Subcutaneous adipose tissue (tissue), 4 donors: ENCODE measurements around the gene DYRK1A. TPM values are rescaled to one million over a fixed set of nuclear protein-coding genes. Genes with fewer than 3 reads are reported as not detected.

Experiments
- total RNA-seq, 4 donors: library from RNA; depleted of rRNA; stranded (reverse); fragments of >200 nt; gene quantifications; one replicate each; pipeline ENCODE4 v1.1.0, GENCODE V29; 2016
- TF ChIP-seq, protein P1 (sequence below): fragments of 450-650 bp; IDR thresholded peaks from one replicate; pipeline ENCODE4 v1.5.1; 2016; ENCODE audit warnings: low read depth, mild to moderate bottlenecking, control low read depth, antibody characterized with exemption, moderate library complexity

Gene DYRK1A
- total RNA-seq, 4 donors from 2014 or later = 52.4 to 77.2 (median 68.8) TPM

DNA sequence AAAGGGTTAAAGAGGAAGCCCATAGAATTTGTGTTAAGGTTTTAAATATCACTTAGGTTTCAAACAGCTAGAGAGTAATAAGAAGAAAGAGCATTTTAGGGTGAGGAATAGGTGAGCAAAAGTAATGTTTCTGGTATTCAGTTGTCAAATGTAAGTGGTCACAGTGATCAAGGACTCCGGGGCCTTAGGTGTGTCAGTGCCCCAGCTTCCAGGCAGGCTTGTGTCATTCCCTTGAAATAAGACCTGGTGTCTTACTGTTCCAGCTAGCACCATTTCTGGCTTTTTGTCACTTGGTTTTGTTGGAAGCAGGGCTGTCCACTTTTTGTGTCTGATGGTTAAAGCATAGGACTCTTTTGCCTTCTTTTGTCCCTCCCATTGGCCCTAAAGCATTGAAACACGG lies 69.6 kb downstream of the DYRK1A start:
- TF ChIP-seq, protein P1, sequence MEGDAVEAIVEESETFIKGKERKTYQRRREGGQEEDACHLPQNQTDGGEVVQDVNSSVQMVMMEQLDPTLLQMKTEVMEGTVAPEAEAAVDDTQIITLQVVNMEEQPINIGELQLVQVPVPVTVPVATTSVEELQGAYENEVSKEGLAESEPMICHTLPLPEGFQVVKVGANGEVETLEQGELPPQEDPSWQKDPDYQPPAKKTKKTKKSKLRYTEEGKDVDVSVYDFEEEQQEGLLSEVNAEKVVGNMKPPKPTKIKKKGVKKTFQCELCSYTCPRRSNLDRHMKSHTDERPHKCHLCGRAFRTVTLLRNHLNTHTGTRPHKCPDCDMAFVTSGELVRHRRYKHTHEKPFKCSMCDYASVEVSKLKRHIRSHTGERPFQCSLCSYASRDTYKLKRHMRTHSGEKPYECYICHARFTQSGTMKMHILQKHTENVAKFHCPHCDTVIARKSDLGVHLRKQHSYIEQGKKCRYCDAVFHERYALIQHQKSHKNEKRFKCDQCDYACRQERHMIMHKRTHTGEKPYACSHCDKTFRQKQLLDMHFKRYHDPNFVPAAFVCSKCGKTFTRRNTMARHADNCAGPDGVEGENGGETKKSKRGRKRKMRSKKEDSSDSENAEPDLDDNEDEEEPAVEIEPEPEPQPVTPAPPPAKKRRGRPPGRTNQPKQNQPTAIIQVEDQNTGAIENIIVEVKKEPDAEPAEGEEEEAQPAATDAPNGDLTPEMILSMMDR = no peak

DNA sequence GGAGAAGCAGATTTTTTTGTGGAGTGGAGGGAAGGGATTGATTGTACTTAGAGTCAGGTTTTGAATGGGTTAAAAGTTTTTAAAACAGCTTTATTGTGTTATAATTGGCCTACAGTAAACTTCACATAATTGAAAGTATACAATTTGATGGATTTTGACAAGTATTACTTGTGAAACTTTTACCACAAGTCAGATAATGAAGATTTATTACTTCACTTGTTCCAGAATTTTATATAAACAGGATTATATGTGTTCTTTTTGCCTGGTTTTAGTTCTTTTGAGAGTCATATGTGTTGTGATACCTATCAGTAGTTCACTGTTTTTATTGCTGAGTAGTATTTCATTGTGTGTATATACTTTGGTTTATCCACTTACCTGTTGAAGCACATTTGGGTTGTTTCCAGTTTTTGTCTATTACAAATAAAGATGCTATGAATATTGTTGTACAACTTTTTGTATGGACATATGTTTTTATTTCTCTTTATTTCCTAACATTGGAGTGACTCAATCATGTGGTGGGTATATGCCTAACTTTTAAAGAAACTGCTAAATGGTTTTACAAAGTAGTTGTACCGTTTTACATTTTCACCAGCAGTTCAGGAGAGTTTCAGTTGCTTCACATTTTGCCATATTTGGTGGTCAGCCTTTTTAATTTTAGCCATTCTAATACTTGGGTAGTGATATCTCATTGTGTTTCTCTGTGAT lies 71.0 kb downstream of the DYRK1A start:
- TF ChIP-seq, protein P1 = no peak

DNA sequence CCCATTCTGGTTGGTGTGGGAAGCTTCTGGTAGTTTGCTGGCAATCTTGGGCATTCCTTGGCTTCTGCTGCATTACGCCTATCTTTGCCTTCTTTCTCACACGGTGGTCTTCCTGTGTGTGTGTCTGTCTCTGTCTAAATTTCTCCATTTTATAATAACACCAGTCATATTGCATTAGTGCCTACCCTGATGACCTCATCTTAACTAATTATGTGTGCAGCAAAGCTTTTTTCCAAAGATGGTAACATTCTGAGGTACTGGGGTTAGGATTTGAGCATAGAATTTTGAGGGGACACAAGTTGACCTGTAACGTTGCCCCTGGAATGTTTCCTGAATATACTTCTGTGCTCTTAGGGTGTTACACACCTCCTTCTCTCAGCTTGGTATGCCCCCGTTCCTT lies 77.1 kb downstream of the DYRK1A start:
- TF ChIP-seq, protein P1 = no peak

DNA sequence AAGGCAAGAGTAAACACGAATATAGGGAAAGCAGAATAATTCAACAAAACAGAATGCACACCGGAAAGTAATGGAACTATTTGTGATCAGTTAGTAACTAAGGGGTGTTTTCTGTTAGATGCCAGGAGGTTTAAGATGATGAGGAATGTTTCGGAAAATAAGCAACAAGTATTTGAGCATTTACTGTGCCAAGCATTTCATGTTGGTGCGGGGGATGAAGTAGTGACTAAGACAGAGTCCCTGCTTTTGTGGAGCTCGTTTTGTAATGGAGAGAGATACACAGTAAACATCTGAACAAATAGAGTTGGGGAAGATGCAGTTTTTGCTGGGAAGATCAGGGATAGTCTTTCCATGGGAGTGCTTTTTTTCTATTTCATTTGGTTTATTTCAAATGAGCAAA lies 78.7 kb downstream of the DYRK1A start:
- TF ChIP-seq, protein P1 = no peak

DNA sequence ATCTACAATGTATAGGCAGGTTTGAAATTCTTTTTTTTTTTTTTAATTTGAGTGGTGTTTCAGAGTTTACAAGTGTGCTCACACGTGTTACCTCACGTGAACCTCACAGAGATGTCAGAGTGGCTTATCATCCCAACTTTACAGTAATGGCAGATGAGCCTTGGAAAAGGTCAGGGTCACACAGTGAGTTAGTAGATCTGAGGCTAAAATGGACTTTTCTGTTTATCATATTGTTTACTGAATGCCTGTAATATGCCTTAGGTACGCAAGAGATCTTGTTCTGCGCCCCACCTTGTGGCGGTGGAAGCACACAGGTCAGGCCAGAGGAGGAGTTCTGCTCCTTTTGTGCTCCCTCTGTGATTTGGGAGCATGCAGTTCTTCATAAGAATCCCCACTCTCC lies 80.0 kb downstream of the DYRK1A start:
- TF ChIP-seq, protein P1 = no peak

DNA sequence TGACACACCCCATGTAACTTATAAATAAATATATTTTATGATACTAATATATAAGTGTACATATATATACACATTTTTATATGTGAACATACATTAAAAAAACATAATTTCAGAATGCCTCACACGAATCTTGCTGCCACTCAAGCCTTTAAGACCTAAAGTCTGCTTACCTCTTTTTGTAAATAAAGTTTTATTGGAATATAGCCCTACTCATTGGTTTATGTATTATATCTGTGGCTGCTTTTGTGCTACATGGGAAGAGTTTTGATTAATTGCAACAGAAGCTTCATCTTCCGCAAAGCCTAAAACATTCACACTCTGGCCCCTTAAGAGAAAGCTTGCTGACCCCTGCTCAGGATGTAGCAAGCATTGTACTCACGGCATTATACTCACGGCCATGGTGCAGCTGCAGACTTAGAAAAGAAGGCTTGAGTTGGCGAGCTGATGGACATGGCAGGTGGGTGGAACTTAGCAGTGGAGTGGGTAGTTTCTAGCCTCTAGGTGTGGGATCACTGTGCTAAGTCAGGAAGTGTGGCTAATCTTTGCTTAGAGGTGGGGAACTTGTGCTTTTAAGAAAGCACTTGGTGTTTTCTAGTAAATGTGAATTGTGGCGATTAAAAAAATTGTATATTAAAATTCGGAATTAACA lies 80.8 kb downstream of the DYRK1A start:
- TF ChIP-seq, protein P1 = no peak

DNA sequence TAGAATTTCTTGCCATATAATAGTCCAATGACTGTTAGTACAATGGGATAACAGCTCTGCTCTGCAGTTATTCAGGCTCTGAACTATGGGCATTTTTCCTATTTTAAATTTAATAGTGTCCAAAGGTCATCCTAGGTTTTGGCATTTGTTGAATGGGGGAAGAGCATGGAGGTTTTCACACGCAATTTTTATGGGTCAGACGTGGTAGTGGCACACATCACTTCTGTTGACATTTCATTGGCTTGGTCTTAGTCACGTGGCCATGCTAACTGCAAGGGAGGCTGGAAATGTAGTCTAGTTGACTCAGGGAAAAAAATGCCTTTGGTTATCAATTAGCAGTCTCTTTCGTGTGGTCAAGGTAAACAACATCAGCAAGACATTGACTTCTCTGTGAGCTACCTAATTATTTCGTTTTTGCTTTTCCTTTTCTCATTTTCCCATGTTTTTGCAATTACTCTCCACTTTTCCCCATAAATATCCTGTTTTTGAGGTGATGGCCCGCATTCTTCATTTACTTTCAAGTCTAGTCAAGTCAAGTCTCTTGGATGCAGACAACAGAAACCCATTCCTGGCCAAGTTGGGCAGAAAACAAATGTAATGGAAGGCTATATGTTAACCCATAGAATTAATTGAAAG lies 82.8 kb downstream of the DYRK1A start:
- TF ChIP-seq, protein P1 = no peak
